ENCODE measurements around the gene IQCB1.

DNA sequence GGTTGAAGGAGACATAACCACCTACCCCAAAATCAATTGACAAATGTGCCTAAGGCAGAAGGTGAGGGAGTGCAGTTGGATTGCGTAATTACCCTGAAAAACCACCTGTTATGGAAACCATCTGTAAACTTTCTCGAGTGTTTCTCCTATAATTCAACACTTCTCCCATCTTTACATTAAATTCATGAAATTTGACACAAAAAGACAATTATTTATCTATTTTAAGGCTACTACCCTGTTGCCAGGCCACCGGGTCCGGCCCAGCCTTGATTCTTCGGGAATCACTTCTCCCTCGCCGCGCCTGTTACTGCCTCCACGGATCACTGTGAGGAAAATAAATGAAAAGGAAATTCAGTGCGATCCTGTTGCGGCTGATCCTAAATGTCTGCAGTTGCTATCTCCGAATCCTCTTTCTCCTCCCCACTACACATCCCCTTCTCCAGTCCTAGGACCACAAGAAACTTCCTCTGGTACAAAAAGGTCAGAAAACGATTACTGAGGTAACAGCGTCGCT, 646 bp downstream of the IQCB1 start:
- TF ChIP-seq, protein P1, sequence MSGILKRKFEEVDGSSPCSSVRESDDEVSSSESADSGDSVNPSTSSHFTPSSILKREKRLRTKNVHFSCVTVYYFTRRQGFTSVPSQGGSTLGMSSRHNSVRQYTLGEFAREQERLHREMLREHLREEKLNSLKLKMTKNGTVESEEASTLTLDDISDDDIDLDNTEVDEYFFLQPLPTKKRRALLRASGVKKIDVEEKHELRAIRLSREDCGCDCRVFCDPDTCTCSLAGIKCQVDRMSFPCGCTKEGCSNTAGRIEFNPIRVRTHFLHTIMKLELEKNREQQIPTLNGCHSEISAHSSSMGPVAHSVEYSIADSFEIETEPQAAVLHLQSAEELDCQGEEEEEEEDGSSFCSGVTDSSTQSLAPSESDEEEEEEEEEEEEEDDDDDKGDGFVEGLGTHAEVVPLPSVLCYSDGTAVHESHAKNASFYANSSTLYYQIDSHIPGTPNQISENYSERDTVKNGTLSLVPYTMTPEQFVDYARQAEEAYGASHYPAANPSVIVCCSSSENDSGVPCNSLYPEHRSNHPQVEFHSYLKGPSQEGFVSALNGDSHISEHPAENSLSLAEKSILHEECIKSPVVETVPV (CRISPR knock-in tag; IDR thresholded peaks at IDR 0.05) = no peak
- TF ChIP-seq, protein P2, sequence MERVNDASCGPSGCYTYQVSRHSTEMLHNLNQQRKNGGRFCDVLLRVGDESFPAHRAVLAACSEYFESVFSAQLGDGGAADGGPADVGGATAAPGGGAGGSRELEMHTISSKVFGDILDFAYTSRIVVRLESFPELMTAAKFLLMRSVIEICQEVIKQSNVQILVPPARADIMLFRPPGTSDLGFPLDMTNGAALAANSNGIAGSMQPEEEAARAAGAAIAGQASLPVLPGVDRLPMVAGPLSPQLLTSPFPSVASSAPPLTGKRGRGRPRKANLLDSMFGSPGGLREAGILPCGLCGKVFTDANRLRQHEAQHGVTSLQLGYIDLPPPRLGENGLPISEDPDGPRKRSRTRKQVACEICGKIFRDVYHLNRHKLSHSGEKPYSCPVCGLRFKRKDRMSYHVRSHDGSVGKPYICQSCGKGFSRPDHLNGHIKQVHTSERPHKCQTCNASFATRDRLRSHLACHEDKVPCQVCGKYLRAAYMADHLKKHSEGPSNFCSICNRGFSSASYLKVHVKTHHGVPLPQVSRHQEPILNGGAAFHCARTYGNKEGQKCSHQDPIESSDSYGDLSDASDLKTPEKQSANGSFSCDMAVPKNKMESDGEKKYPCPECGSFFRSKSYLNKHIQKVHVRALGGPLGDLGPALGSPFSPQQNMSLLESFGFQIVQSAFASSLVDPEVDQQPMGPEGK (CRISPR knock-in tag; IDR thresholded peaks at IDR 0.05; ENCODE audit: borderline replicate concordance) = no peak
- TF ChIP-seq ARNTL (CRISPR knock-in tag; IDR thresholded peaks at IDR 0.05; ENCODE audit: borderline replicate concordance, low read depth) (no peak), ZNF565 (CRISPR knock-in tag; conservative IDR thresholded peaks at IDR 0.05; ENCODE audit: low read depth) (no peak), ZFP3 (CRISPR knock-in tag; IDR thresholded peaks at IDR 0.05) (no peak), ZC3H10 (CRISPR knock-in tag; IDR thresholded peaks at IDR 0.05) (no peak), BACH2 (CRISPR knock-in tag; IDR thresholded peaks at IDR 0.05; ENCODE audit: borderline replicate concordance) (no peak), RARB (CRISPR knock-in tag; IDR thresholded peaks at IDR 0.05) (no peak)
- TF ChIP-seq, protein P3, sequence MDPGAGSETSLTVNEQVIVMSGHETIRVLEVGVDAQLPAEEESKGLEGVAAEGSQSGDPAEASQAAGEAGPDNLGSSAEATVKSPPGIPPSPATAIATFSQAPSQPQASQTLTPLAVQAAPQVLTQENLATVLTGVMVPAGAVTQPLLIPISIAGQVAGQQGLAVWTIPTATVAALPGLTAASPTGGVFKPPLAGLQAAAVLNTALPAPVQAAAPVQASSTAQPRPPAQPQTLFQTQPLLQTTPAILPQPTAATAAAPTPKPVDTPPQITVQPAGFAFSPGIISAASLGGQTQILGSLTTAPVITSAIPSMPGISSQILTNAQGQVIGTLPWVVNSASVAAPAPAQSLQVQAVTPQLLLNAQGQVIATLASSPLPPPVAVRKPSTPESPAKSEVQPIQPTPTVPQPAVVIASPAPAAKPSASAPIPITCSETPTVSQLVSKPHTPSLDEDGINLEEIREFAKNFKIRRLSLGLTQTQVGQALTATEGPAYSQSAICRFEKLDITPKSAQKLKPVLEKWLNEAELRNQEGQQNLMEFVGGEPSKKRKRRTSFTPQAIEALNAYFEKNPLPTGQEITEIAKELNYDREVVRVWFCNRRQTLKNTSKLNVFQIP (CRISPR knock-in tag; IDR thresholded peaks at IDR 0.05; ENCODE audit: borderline replicate concordance, low read depth) = no peak

All from SK-N-SH treated with all-trans-retinoic acid at 6 μM for 48 hours (cell line).